MCF 10A (cell line): Measurements from ENCODE around the gene NRL. TPM values are rescaled to one million over a fixed set of nuclear protein-coding genes. Genes with fewer than 3 reads are reported as not detected.
"Not testable (repeated sequence)": the region's sequence is repeated elsewhere in the genome, so short reads cannot be mapped to it uniquely, and the experiment has no call there.

Source experiments
- BruUV-seq: library from RNA; stranded (reverse); fragments of 400-500 nt; replicated peaks from 2 replicates; lab custom pipeline; 2021; lab: Mats Ljungman, UMichigan
- CTCF ChIA-PET: fragments of 300-600 bp; sonication (Branson Sonifier 250); formaldehyde crosslinking; extraction: SDS; loops from one replicate; lab custom pipeline; 2021; ENCODE audit warnings: antibody characterized with exemption, inconsistent platforms; lab: Yijun Ruan, JAX
- POLR2A ChIA-PET: fragments of 300-600, 350-650 bp; sonication (Branson Sonifier 250); formaldehyde crosslinking; extraction: SDS; loops from one replicate; lab custom pipeline; 2020; ENCODE audit warnings: antibody characterized with exemption, inconsistent platforms; lab: Yijun Ruan, JAX
- DNase-seq: peaks from one replicate; pipeline ENCODE4 v3.0.0-alpha.2; 2018; ENCODE audit not compliant: unreplicated experiment
- H3K27ac Mint-ChIP-seq: one replicate; pipeline ENCODE4 v1.8.0; 2022; ENCODE audit warnings: mild to moderate bottlenecking, low read depth, mixed read lengths; ENCODE audit not compliant: unreplicated experiment
- H3K27me3 Mint-ChIP-seq: one replicate; pipeline ENCODE4 v1.8.0; 2022; ENCODE audit warnings: mixed read lengths; ENCODE audit not compliant: insufficient read depth, unreplicated experiment
- H3K36me3 Mint-ChIP-seq: one replicate; pipeline ENCODE4 v1.8.0; 2022; ENCODE audit warnings: mild to moderate bottlenecking, moderate library complexity, mixed read lengths; ENCODE audit not compliant: insufficient read depth, unreplicated experiment
- H3K4me1 Mint-ChIP-seq: one replicate; pipeline ENCODE4 v1.8.0; 2022; ENCODE audit warnings: mixed read lengths; ENCODE audit not compliant: insufficient read depth, unreplicated experiment
- H3K4me3 Mint-ChIP-seq: one replicate; pipeline ENCODE4 v1.8.0; 2022; ENCODE audit warnings: mild to moderate bottlenecking, moderate library complexity, mixed read lengths; ENCODE audit not compliant: unreplicated experiment
- H3K9me3 Mint-ChIP-seq: one replicate; pipeline ENCODE4 v1.8.0; 2022; ENCODE audit warnings: mixed read lengths; ENCODE audit not compliant: unreplicated experiment
- CTCF ChIP-seq: fragments of 200-600 bp; IDR thresholded peaks from one replicate; pipeline ENCODE4 v1.8.0; 2022; ENCODE audit warnings: antibody characterized with exemption, mild to moderate bottlenecking; ENCODE audit not compliant: unreplicated experiment
- intact Hi-C: fragments of 100-400 bp; cut with micrococcal nuclease; formaldehyde crosslinking; loops from 2 replicates; pipeline ENCODE4 v1.14.1; 2022
- total RNA-seq: library from RNA; stranded (reverse); gene quantifications from 2 replicates; pipeline ENCODE4 v1.2.3, GENCODE V29; 2022

Gene NRL
- total RNA-seq, 1 experiment from 2014 or later, result 2.1 TPM

- Mint-ChIP-seq H3K9me3 (no peaks in the 10 kb centered on the region), H3K4me3 (no peak overlapping the region), H3K4me1 (peaks cover 11% of the 10 kb centered on the region), H3K27ac (no peak overlapping the region), H3K36me3 (peaks cover 10% of the 10 kb centered on the region), H3K27me3 (no peaks in the 10 kb centered on the region)
- intact Hi-C loops, result loop anchor here (5.0 kb wide), 1 partner anchor 191 kb away; the partner anchor contains the start of genes DHRS1 and NOP9
- no peak for DNase-seq
- POLR2A ChIA-PET, result interaction anchor here (0.6 to 6.8 kb wide), 7 partner anchors 14 to 124 kb away, joined by 3 to 90 read pairs (median 7); partner anchors contain the start of genes EMC9, PCK2 and PSME1
- CTCF ChIA-PET, result interaction anchor here (0.6 to 10.7 kb wide), 12 partner anchors 11 to 1447 kb away, joined by 3 to 272 read pairs (median 5); partner anchors contain the start of genes IRF9, PCK2, PSME2 and RNF31
- TF ChIP-seq CTCF, result no peak
- no TSS peak for BruUV-seq
Measured at GRCh38 chr14:24106672-24107271, 8.0 kb downstream of the NRL start.

- not testable (repeated sequence) for H3K27ac Mint-ChIP-seq, H3K9me3 Mint-ChIP-seq, DNase-seq, BruUV-seq, H3K27me3 Mint-ChIP-seq, H3K4me3 Mint-ChIP-seq
- ChIA-PET POLR2A (interaction anchor here (1.1 to 6.8 kb wide), 3 partner anchors 9 to 125 kb away, joined by 3 to 90 read pairs (median 13); partner anchors contain the start of genes DCAF11, NRL and PCK2), CTCF (interaction anchor here (0.7 to 10.7 kb wide), 7 partner anchors 12 to 919 kb away, joined by 3 to 272 read pairs (median 5); partner anchors contain the start of genes IRF9 and PCK2)
- H3K4me1 Mint-ChIP-seq, result peaks cover 11% of the 10 kb centered on the region
- H3K36me3 Mint-ChIP-seq, result peaks cover 21% of the 10 kb centered on the region
- intact Hi-C loops, result loop anchor here (5.0 kb wide), 1 partner anchor 192 kb away; the partner anchor contains the start of genes DHRS1 and NOP9
Measured at GRCh38 chr14:24105609-24106239, 9.0 kb downstream of the NRL start.

GRCh38 chr14:24103451-24103850 lies 11.3 kb downstream of the NRL start:
- BruUV-seq, result TSS peak; percentile 40
- Mint-ChIP-seq H3K27ac (no peak overlapping the region), H3K27me3 (no peaks in the 10 kb centered on the region), H3K4me3 (no peak overlapping the region), H3K4me1 (peaks cover 6% of the 10 kb centered on the region), H3K36me3 (peaks cover 36% of the 10 kb centered on the region), H3K9me3 (no peaks in the 10 kb centered on the region)
- TF ChIP-seq CTCF, result no peak
- intact Hi-C loops, result no loop called here
- ChIA-PET POLR2A (interaction anchor here (2.6 kb wide), 1 partner anchor 11 kb away, joined by 13 read pairs; the partner anchor contains the start of genes DCAF11 and NRL), CTCF (interaction anchor here (0.6 to 10.7 kb wide), 6 partner anchors 11 to 1240 kb away, joined by 3 to 272 read pairs (median 4); partner anchors contain the start of genes DCAF11, IRF9, NRL and PCK2)
- no peak for DNase-seq

GRCh38 chr14:24102357-24103048 lies 12.2 kb downstream of the NRL start:
- H3K4me1 Mint-ChIP-seq, result peaks cover 3% of the 10 kb centered on the region
- intact Hi-C loops, result no loop called here
- ChIA-PET CTCF (interaction anchor here (0.5 to 10.7 kb wide), 9 partner anchors 10 to 1070 kb away, joined by 3 to 272 read pairs (median 4); partner anchors contain the start of genes DCAF11, EMC9, IRF9 and NRL), POLR2A (interaction anchor here (0.5 to 1.1 kb wide), 4 partner anchors 9 to 78 kb away, joined by 3 to 4 read pairs (median 3); partner anchors contain the start of genes DCAF11 and NRL)
- no peak overlapping the region for H3K4me3 Mint-ChIP-seq
- TF ChIP-seq CTCF, result no peak
- H3K9me3 Mint-ChIP-seq, result no peaks in the 10 kb centered on the region
- peaks cover 36% of the 10 kb centered on the region for H3K36me3 Mint-ChIP-seq
- H3K27ac Mint-ChIP-seq, result no peak overlapping the region
- BruUV-seq, result no TSS peak
- no peak for DNase-seq
- H3K27me3 Mint-ChIP-seq, result no peaks in the 10 kb centered on the region
